WTC11 (cell line): ENCODE data around the gene KIAA0753. TPM values are rescaled to one million over a fixed set of nuclear protein-coding genes. Genes with fewer than 3 reads are reported as not detected.

Source experiments
- ATAC-seq: fragments of 200-7000 bp; cut with Tn5 transposase; 2 replicates; pipeline ENCODE4 v1.10.0; 2021; ENCODE audit warnings: mild to moderate bottlenecking, moderate library complexity
- CTCF ChIA-PET: fragments of 300-600 bp; sonication (Branson Sonifier 250); formaldehyde crosslinking; loops from one replicate; lab custom pipeline; 2021; ENCODE audit warnings: antibody characterized with exemption; lab: Charles Lee
- POLR2A ChIA-PET: fragments of 350-600 bp; sonication (Branson Sonifier 250); formaldehyde crosslinking; loops from one replicate; lab custom pipeline; 2021; ENCODE audit warnings: antibody characterized with exemption; lab: Charles Lee
- DNase-seq: peaks from one replicate; pipeline ENCODE4 v3.0.0; 2021; ENCODE audit warnings: low spot score
- H3K27ac Mint-ChIP-seq: 2 replicates; pipeline ENCODE4 v1.8.0; 2021; ENCODE audit warnings: mixed read lengths
- H3K27me3 Mint-ChIP-seq: 2 replicates; pipeline ENCODE4 v1.8.0; 2021; ENCODE audit warnings: low read depth, mild to moderate bottlenecking, moderate library complexity, mixed read lengths
- H3K36me3 Mint-ChIP-seq: 2 replicates; pipeline ENCODE4 v1.8.0; 2021; ENCODE audit warnings: mixed read lengths
- H3K4me1 Mint-ChIP-seq: 2 replicates; pipeline ENCODE4 v1.8.0; 2022; ENCODE audit warnings: mixed read lengths
- H3K4me3 Mint-ChIP-seq: 2 replicates; pipeline ENCODE4 v1.8.0; 2021; ENCODE audit warnings: mild to moderate bottlenecking, moderate library complexity, mixed read lengths
- H3K9me3 Mint-ChIP-seq: 2 replicates; pipeline ENCODE4 v1.8.0; 2021; ENCODE audit warnings: mixed read lengths
- CBFB ChIP-seq: sonication (generic); formaldehyde crosslinking; IDR thresholded peaks from 2 replicates; pipeline ENCODE4 v1.8.1; 2022; ENCODE audit warnings: mild to moderate bottlenecking, low read depth, missing genetic modification reagents
- ELF4 ChIP-seq: sonication (generic); formaldehyde crosslinking; IDR thresholded peaks from 2 replicates; pipeline ENCODE4 v1.8.1; 2022; ENCODE audit warnings: low read depth, mild to moderate bottlenecking, moderate library complexity, missing genetic modification reagents
- GABPB1 ChIP-seq: sonication (generic); formaldehyde crosslinking; IDR thresholded peaks from 2 replicates; pipeline ENCODE4 v1.8.1; 2023; ENCODE audit warnings: mild to moderate bottlenecking, missing genetic modification reagents
- GRHL2 ChIP-seq: fragments of 250-450 bp; sonication (Bioruptor Pico); IDR thresholded peaks from 2 replicates; pipeline ENCODE4 v1.8.0; 2022; ENCODE audit warnings: mild to moderate bottlenecking, moderate library complexity; ENCODE audit not compliant: insufficient replicate concordance, severe bottlenecking
- MXD4 ChIP-seq: fragments of 250-450 bp; sonication (Bioruptor Pico); IDR thresholded peaks from 2 replicates; pipeline ENCODE4 v1.8.0; 2021; ENCODE audit warnings: mild to moderate bottlenecking, moderate library complexity, borderline replicate concordance
- MYBL2 ChIP-seq: sonication (generic); formaldehyde crosslinking; IDR thresholded peaks from 2 replicates; pipeline ENCODE4 v1.8.1; 2023; ENCODE audit warnings: mild to moderate bottlenecking, moderate library complexity, missing genetic modification reagents
- NFATC4 ChIP-seq: fragments of 250-450 bp; sonication (Bioruptor Pico); IDR thresholded peaks from 2 replicates; pipeline ENCODE4 v1.9.0; 2021; ENCODE audit warnings: mild to moderate bottlenecking
- NR1H2 ChIP-seq: sonication (generic); formaldehyde crosslinking; IDR thresholded peaks from 2 replicates; pipeline ENCODE4 v1.9.0; 2021; ENCODE audit warnings: mild to moderate bottlenecking, moderate library complexity, missing genetic modification reagents
- OVOL2 ChIP-seq: fragments of 250-450 bp; sonication (Bioruptor Pico); IDR thresholded peaks from 2 replicates; pipeline ENCODE4 v1.9.0; 2021; ENCODE audit warnings: mild to moderate bottlenecking, borderline replicate concordance
- PRRX2 ChIP-seq: fragments of 250-450 bp; sonication (Bioruptor Pico); IDR thresholded peaks from 2 replicates; pipeline ENCODE4 v1.8.0; 2021; ENCODE audit warnings: mild to moderate bottlenecking
- TP53 ChIP-seq: sonication (generic); formaldehyde crosslinking; IDR thresholded peaks from 2 replicates; pipeline ENCODE4 v1.8.1; 2023; ENCODE audit warnings: mild to moderate bottlenecking, missing genetic modification reagents
- ZBTB21 ChIP-seq: sonication (generic); formaldehyde crosslinking; IDR thresholded peaks from 2 replicates; pipeline ENCODE4 v1.8.1; 2023; ENCODE audit warnings: mild to moderate bottlenecking, missing genetic modification reagents, borderline replicate concordance
- total RNA-seq: library from RNA; stranded (reverse); gene quantifications from 3 replicates; pipeline ENCODE4 v1.2.3, GENCODE V29; 2021
- TF ChIP-seq, protein P1 (sequence below): sonication (generic); formaldehyde crosslinking; IDR thresholded peaks from 2 replicates; pipeline ENCODE4 v1.8.0; 2023; ENCODE audit warnings: missing genetic modification reagents
- TF ChIP-seq, protein P2 (sequence below): sonication (generic); formaldehyde crosslinking; IDR thresholded peaks from 2 replicates; pipeline ENCODE4 v1.8.0; 2022; ENCODE audit warnings: missing genetic modification reagents
- TF ChIP-seq, protein P3 (sequence below): sonication (generic); formaldehyde crosslinking; IDR thresholded peaks from 2 replicates; pipeline ENCODE4 v1.8.1; 2023; ENCODE audit warnings: mild to moderate bottlenecking, missing genetic modification reagents, borderline replicate concordance
- TF ChIP-seq, protein P4 (sequence below): sonication (generic); formaldehyde crosslinking; IDR thresholded peaks from 2 replicates; pipeline ENCODE4 v1.8.1; 2022; ENCODE audit warnings: low read depth, missing genetic modification reagents, borderline replicate concordance
- TF ChIP-seq, protein P5 (sequence below): fragments of 250-450 bp; sonication (Bioruptor Pico); IDR thresholded peaks from 2 replicates; pipeline ENCODE4 v1.9.0; 2021; ENCODE audit warnings: mild to moderate bottlenecking
- TF ChIP-seq, protein P6 (sequence below): sonication (generic); formaldehyde crosslinking; IDR thresholded peaks from 2 replicates; pipeline ENCODE4 v1.8.1; 2023; ENCODE audit warnings: mild to moderate bottlenecking, missing genetic modification reagents
- TF ChIP-seq, protein P7 (sequence below): fragments of 200-600 bp; IDR thresholded peaks from 2 replicates; pipeline ENCODE4 v1.8.0; 2022; ENCODE audit warnings: antibody characterized with exemption

The KIAA0753 gene
- total RNA-seq, 1 experiment from 2014 or later, result 22.8 TPM

DNA sequence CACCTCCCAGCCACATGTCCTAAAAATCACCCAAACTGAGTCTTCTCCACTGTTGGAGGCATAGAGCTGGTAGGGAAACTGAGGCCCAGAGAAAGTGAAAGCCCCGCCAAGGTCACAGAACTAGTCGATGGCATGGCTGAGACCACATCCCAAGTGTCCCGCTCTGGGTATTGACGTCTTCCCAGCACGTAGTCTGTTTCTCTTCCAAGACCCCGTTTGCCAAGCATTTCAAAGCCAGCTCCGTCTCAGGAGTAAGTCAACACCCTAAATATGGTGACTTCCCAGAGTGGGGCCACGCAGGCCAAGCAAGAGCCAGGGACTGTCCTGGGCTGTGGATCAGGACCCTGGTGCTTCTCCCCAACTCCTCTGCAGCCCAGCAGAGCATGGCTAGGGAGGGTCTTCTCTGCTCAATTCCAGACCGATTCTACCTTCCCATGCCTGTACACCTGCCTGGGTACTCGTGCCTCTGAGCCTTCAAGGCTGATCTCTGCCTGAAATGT lies 103.9 kb downstream of the KIAA0753 start (continued):
- TF ChIP-seq, protein P1, sequence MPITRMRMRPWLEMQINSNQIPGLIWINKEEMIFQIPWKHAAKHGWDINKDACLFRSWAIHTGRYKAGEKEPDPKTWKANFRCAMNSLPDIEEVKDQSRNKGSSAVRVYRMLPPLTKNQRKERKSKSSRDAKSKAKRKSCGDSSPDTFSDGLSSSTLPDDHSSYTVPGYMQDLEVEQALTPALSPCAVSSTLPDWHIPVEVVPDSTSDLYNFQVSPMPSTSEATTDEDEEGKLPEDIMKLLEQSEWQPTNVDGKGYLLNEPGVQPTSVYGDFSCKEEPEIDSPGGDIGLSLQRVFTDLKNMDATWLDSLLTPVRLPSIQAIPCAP, result no peak

DNA sequence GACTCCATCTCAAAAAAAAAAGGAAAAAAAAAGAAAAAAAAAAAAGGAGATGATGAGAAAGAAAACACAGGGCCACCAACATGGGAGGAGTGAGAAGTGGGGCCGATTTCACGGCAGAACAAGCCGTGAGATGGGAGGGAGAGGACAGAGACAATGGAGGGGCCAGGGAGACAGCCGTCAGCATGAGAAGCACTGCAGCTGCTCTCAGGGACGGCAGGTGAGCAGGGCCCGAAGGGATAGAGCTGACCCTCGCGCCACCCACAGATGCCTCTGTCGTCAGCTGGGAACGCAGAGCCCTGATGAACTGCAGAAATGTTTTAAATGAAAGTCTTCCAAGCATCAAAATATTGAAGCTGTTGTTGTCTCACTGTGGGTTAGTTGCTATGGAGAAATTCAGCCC lies 104.5 kb downstream of the KIAA0753 start:
- Mint-ChIP-seq H3K4me3 (no peak overlapping the region), H3K9me3 (peaks cover 14% of the 10 kb centered on the region), H3K4me1 (peaks cover 15% of the 10 kb centered on the region), H3K27me3 (no peaks in the 10 kb centered on the region), H3K36me3 (0 out of 2 replicates have a peak, but pooled peaks cover 3% of the 10 kb centered on the region), H3K27ac (no peak overlapping the region)
- POLR2A ChIA-PET, result no interaction called here
- CTCF ChIA-PET, result interaction anchor here (0.7 kb wide), 1 partner anchor 457 kb away, joined by 3 read pairs; no protein-coding TSS in a partner anchor
- DNase-seq (no peak), ATAC-seq (no peak)
- TF ChIP-seq, protein P2, sequence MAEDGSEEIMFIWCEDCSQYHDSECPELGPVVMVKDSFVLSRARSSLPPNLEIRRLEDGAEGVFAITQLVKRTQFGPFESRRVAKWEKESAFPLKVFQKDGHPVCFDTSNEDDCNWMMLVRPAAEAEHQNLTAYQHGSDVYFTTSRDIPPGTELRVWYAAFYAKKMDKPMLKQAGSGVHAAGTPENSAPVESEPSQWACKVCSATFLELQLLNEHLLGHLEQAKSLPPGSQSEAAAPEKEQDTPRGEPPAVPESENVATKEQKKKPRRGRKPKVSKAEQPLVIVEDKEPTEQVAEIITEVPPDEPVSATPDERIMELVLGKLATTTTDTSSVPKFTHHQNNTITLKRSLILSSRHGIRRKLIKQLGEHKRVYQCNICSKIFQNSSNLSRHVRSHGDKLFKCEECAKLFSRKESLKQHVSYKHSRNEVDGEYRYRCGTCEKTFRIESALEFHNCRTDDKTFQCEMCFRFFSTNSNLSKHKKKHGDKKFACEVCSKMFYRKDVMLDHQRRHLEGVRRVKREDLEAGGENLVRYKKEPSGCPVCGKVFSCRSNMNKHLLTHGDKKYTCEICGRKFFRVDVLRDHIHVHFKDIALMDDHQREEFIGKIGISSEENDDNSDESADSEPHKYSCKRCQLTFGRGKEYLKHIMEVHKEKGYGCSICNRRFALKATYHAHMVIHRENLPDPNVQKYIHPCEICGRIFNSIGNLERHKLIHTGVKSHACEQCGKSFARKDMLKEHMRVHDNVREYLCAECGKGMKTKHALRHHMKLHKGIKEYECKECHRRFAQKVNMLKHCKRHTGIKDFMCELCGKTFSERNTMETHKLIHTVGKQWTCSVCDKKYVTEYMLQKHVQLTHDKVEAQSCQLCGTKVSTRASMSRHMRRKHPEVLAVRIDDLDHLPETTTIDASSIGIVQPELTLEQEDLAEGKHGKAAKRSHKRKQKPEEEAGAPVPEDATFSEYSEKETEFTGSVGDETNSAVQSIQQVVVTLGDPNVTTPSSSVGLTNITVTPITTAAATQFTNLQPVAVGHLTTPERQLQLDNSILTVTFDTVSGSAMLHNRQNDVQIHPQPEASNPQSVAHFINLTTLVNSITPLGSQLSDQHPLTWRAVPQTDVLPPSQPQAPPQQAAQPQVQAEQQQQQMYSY (CRISPR knock-in tag), result no peak
- TF ChIP-seq, protein P3, sequence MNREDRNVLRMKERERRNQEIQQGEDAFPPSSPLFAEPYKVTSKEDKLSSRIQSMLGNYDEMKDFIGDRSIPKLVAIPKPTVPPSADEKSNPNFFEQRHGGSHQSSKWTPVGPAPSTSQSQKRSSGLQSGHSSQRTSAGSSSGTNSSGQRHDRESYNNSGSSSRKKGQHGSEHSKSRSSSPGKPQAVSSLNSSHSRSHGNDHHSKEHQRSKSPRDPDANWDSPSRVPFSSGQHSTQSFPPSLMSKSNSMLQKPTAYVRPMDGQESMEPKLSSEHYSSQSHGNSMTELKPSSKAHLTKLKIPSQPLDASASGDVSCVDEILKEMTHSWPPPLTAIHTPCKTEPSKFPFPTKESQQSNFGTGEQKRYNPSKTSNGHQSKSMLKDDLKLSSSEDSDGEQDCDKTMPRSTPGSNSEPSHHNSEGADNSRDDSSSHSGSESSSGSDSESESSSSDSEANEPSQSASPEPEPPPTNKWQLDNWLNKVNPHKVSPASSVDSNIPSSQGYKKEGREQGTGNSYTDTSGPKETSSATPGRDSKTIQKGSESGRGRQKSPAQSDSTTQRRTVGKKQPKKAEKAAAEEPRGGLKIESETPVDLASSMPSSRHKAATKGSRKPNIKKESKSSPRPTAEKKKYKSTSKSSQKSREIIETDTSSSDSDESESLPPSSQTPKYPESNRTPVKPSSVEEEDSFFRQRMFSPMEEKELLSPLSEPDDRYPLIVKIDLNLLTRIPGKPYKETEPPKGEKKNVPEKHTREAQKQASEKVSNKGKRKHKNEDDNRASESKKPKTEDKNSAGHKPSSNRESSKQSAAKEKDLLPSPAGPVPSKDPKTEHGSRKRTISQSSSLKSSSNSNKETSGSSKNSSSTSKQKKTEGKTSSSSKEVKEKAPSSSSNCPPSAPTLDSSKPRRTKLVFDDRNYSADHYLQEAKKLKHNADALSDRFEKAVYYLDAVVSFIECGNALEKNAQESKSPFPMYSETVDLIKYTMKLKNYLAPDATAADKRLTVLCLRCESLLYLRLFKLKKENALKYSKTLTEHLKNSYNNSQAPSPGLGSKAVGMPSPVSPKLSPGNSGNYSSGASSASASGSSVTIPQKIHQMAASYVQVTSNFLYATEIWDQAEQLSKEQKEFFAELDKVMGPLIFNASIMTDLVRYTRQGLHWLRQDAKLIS (CRISPR knock-in tag), result no peak
- TF ChIP-seq, protein P4, sequence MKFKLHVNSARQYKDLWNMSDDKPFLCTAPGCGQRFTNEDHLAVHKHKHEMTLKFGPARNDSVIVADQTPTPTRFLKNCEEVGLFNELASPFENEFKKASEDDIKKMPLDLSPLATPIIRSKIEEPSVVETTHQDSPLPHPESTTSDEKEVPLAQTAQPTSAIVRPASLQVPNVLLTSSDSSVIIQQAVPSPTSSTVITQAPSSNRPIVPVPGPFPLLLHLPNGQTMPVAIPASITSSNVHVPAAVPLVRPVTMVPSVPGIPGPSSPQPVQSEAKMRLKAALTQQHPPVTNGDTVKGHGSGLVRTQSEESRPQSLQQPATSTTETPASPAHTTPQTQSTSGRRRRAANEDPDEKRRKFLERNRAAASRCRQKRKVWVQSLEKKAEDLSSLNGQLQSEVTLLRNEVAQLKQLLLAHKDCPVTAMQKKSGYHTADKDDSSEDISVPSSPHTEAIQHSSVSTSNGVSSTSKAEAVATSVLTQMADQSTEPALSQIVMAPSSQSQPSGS (CRISPR knock-in tag), result no peak
- TF ChIP-seq GRHL2, result no peak
- no peak for TF ChIP-seq ZBTB21 (CRISPR knock-in tag)
- TF ChIP-seq, protein P5, sequence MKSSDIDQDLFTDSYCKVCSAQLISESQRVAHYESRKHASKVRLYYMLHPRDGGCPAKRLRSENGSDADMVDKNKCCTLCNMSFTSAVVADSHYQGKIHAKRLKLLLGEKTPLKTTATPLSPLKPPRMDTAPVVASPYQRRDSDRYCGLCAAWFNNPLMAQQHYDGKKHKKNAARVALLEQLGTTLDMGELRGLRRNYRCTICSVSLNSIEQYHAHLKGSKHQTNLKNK, result no peak
- no peak for TF ChIP-seq TP53 (CRISPR knock-in tag)
- TF ChIP-seq PRRX2 (CRISPR knock-in tag), result no peak
- TF ChIP-seq, protein P6, sequence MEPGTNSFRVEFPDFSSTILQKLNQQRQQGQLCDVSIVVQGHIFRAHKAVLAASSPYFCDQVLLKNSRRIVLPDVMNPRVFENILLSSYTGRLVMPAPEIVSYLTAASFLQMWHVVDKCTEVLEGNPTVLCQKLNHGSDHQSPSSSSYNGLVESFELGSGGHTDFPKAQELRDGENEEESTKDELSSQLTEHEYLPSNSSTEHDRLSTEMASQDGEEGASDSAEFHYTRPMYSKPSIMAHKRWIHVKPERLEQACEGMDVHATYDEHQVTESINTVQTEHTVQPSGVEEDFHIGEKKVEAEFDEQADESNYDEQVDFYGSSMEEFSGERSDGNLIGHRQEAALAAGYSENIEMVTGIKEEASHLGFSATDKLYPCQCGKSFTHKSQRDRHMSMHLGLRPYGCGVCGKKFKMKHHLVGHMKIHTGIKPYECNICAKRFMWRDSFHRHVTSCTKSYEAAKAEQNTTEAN (CRISPR knock-in tag), result no peak
- no peak for TF ChIP-seq MXD4
- no peak for TF ChIP-seq MYBL2
- no peak for TF ChIP-seq ELF4 (CRISPR knock-in tag)
- TF ChIP-seq NR1H2 (CRISPR knock-in tag), result no peak
- no peak for TF ChIP-seq GABPB1
- no peak for TF ChIP-seq NFATC4 (CRISPR knock-in tag)
- no peak for TF ChIP-seq CBFB (CRISPR knock-in tag)
- TF ChIP-seq, protein P7, sequence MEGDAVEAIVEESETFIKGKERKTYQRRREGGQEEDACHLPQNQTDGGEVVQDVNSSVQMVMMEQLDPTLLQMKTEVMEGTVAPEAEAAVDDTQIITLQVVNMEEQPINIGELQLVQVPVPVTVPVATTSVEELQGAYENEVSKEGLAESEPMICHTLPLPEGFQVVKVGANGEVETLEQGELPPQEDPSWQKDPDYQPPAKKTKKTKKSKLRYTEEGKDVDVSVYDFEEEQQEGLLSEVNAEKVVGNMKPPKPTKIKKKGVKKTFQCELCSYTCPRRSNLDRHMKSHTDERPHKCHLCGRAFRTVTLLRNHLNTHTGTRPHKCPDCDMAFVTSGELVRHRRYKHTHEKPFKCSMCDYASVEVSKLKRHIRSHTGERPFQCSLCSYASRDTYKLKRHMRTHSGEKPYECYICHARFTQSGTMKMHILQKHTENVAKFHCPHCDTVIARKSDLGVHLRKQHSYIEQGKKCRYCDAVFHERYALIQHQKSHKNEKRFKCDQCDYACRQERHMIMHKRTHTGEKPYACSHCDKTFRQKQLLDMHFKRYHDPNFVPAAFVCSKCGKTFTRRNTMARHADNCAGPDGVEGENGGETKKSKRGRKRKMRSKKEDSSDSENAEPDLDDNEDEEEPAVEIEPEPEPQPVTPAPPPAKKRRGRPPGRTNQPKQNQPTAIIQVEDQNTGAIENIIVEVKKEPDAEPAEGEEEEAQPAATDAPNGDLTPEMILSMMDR, result no peak
- no peak for TF ChIP-seq OVOL2 (CRISPR knock-in tag)
